ENCODE measurements around the gene GIMAP8. TPM values are rescaled to one million over a fixed set of nuclear protein-coding genes. Genes with fewer than 3 reads are reported as not detected.
A peak's percentile ranks its signal among the peaks of the same experiment; 100 is the strongest.

Gene GIMAP8
- total RNA-seq, 5 donors from 2014 or later (not counting 1 experiment from before 2014, with no cell fraction given) = 17.8 to 54.6 (median 50.1) TPM

DNA sequence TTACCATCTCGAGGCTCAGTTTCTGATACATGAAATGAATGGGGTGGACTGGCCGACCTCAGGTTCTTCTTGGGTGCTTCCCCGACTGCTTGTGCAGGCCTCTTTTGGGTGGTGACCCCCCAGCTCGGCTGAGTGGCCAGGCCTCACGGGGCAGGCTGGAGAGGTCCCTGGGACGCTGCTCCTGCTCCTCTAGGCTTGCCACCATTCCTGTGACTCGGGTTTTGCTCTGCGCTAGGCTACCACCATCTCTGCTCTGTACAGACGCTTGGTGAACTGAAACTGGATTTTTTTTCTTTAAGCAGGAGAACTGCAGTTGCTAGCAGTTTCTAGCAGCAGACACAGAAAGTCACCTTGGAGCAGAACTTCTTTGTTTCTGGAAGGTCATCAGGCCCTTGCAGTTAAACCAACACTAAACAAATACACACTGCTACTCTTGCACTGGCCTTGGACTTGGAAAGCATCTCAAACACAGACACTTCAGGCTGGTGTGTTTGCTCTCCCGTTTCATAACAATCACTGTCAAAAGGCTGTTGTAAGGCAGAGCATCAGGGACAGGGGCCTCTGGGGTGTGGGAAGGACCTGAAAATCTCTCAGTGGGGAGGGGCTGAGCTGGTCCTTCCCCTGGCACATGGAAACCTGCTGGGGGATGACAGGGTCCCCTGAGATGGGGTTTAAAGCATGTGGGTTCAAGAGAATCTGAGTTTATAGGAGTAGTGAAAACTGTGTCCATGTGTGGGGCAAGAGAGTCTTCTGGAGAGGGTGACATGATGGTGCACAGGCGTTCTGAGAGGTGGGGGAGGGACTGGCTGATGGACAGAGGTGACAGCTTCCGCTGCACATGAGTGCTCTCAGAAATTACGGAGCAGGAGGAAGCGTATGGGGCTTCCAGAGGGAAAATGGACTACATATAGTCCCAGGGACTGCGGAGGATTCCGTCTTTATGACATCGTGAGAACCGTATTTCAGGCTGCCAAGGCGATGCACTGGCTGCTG lies 35.0 kb upstream of the GIMAP8 start:
- Mint-ChIP-seq H3K27me3 (no peaks in the 10 kb centered on the region), H3K9me3 (no peaks in the 10 kb centered on the region), H3K36me3 (peaks cover 11% of the 10 kb centered on the region), H3K4me1 (peaks cover 0 to 8% (median 1%) of the 10 kb centered on the region in 3 donors), H3K27ac (no peak overlapping the region), H3K4me3 (no peak overlapping the region)
- no peak overlapping the region for H3K27ac ChIP-seq (ENCODE audit: low read length)
- ATAC-seq (replicated peaks in 1 of 4) (no peak), DNase-seq (no peak)
- no peaks in the 10 kb centered on the region for H3K27me3 ChIP-seq (replicated peaks in 1 of 2; ENCODE audit: control insufficient read depth in 2 of 2, extremely low read depth in 1 of 2, insufficient read depth in 2 of 2, low read length in 1 of 2)
- 92% methylated on average over 17 of the region's 19 CpGs for WGBS (ENCODE audit: insufficient coverage)
- H3K9me3 ChIP-seq = no peaks in the 10 kb centered on the region
- peaks cover 0 to 15% of the 10 kb centered on the region in 2 donors for H3K36me3 ChIP-seq (ENCODE audit: control insufficient read depth in 2 of 2, extremely low read depth in 1 of 2, insufficient read depth in 1 of 2, low read length in 1 of 2)
- POLR2A ChIA-PET = interaction anchor here in 1 of 2 donors (0.5 kb wide), 2 partner anchors 10 to 22 kb away, joined by 4 to 5 read pairs; no protein-coding TSS in a partner anchor
- H3K4me3 ChIP-seq (ENCODE audit: control insufficient read depth in 1 of 2, extremely low read depth in 1 of 2, low read length in 1 of 2) = no peak overlapping the region
- no peaks in the 10 kb centered on the region for H3K4me1 ChIP-seq (ENCODE audit: control insufficient read depth in 1 of 2, extremely low read depth in 1 of 2, insufficient read depth in 2 of 2, low read length in 2 of 2)
- CTCF ChIA-PET = no interaction called here

GRCh38 chr7:150417239-150417638 lies 33.2 kb upstream of the GIMAP8 start:
- no peak overlapping the region for H3K27ac Mint-ChIP-seq
- DNase-seq (no peak), ATAC-seq (replicated peaks in 1 of 4) (no peak)
- no peaks in the 10 kb centered on the region for H3K27me3 ChIP-seq (replicated peaks in 1 of 2; ENCODE audit: control insufficient read depth in 2 of 2, extremely low read depth in 1 of 2, insufficient read depth in 2 of 2, low read length in 1 of 2)
- H3K4me3 ChIP-seq (ENCODE audit: control insufficient read depth in 1 of 2, extremely low read depth in 1 of 2, low read length in 1 of 2) = no peak overlapping the region
- H3K27me3 Mint-ChIP-seq = no peaks in the 10 kb centered on the region
- no peaks in the 10 kb centered on the region for H3K9me3 ChIP-seq
- peaks cover 2 to 7% of the 10 kb centered on the region in 2 experiments for H3K4me1 ChIP-seq (ENCODE audit: control insufficient read depth in 1 of 2, extremely low read depth in 1 of 2, insufficient read depth in 2 of 2, low read length in 2 of 2)
- H3K4me1 Mint-ChIP-seq = peaks cover 7 to 10% (median 8%) of the 10 kb centered on the region in 3 donors
- H3K9me3 Mint-ChIP-seq = no peaks in the 10 kb centered on the region
- POLR2A ChIA-PET = no interaction called here
- no peak overlapping the region for H3K4me3 Mint-ChIP-seq
- no peak overlapping the region for H3K27ac ChIP-seq (ENCODE audit: low read length)
- WGBS (ENCODE audit: insufficient coverage) = 94% methylated on average over 4 of the region's 10 CpGs
- H3K36me3 ChIP-seq (ENCODE audit: control insufficient read depth in 2 of 2, extremely low read depth in 1 of 2, insufficient read depth in 1 of 2, low read length in 1 of 2) = peaks cover 0 to 4% of the 10 kb centered on the region in 2 donors
- CTCF ChIA-PET = no interaction called here
- peaks cover 6% of the 10 kb centered on the region for H3K36me3 Mint-ChIP-seq

- H3K36me3 Mint-ChIP-seq = peaks cover 6% of the 10 kb centered on the region
- ChIA-PET CTCF (interaction anchor here in 1 of 2 donors (0.8 kb wide), 1 partner anchor 590 kb away, joined by 3 read pairs; no protein-coding TSS in a partner anchor), POLR2A (no interaction called here)
- H3K4me3 Mint-ChIP-seq = no peak overlapping the region
- Histone ChIP-seq H3K4me3 (ENCODE audit: control insufficient read depth in 1 of 2, extremely low read depth in 1 of 2, low read length in 1 of 2) (no peak overlapping the region), H3K27ac (ENCODE audit: low read length) (no peak overlapping the region), H3K27me3 (replicated peaks in 1 of 2; ENCODE audit: control insufficient read depth in 2 of 2, extremely low read depth in 1 of 2, insufficient read depth in 2 of 2, low read length in 1 of 2) (no peaks in the 10 kb centered on the region), H3K9me3 (no peaks in the 10 kb centered on the region), H3K4me1 (ENCODE audit: control insufficient read depth in 1 of 2, extremely low read depth in 1 of 2, insufficient read depth in 2 of 2, low read length in 2 of 2) (peaks cover 2 to 7% of the 10 kb centered on the region in 2 experiments), H3K36me3 (ENCODE audit: control insufficient read depth in 2 of 2, extremely low read depth in 1 of 2, insufficient read depth in 1 of 2, low read length in 1 of 2) (no peaks in the 10 kb centered on the region)
- no peak overlapping the region for H3K27ac Mint-ChIP-seq
- no peak for ATAC-seq (replicated peaks in 1 of 4)
- DNase-seq = no peak
- H3K4me1 Mint-ChIP-seq = peaks cover 7 to 10% (median 8%) of the 10 kb centered on the region in 3 donors
- no peaks in the 10 kb centered on the region for H3K27me3 Mint-ChIP-seq
- H3K9me3 Mint-ChIP-seq = no peaks in the 10 kb centered on the region
- WGBS (ENCODE audit: insufficient coverage) = 100% methylated on average over 2 of the region's 6 CpGs
Observed at GRCh38 chr7:150417863-150418262, 32.6 kb upstream of the GIMAP8 start.

DNA sequence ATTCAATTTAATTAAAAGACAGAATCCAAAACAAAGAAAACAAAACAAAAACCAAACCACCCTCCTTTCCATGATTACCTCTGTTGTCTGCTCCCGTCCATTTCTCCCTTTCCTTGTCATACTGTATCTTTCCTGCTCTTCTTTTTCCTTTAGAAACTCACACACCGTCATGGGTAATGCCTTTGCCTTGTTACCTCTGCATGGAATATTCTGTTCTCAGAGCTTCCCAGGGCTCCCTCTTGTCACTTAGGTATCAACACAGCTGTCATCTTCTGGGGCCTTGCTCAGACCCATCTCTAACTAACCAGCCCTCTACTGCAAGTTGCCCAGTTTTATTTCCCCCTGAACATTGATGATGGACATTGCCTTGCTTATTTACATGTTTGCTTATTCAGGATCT lies 30.2 kb upstream of the GIMAP8 start:
- Histone ChIP-seq H3K4me3 (ENCODE audit: control insufficient read depth in 1 of 2, extremely low read depth in 1 of 2, low read length in 1 of 2) (no peak overlapping the region), H3K27me3 (replicated peaks in 1 of 2; ENCODE audit: control insufficient read depth in 2 of 2, extremely low read depth in 1 of 2, insufficient read depth in 2 of 2, low read length in 1 of 2) (no peaks in the 10 kb centered on the region), H3K36me3 (ENCODE audit: control insufficient read depth in 2 of 2, extremely low read depth in 1 of 2, insufficient read depth in 1 of 2, low read length in 1 of 2) (no peaks in the 10 kb centered on the region), H3K9me3 (no peaks in the 10 kb centered on the region), H3K27ac (ENCODE audit: low read length) (no peak overlapping the region), H3K4me1 (ENCODE audit: control insufficient read depth in 1 of 2, extremely low read depth in 1 of 2, insufficient read depth in 2 of 2, low read length in 2 of 2) (peaks cover 2 to 7% of the 10 kb centered on the region in 2 experiments)
- H3K27ac Mint-ChIP-seq = no peak overlapping the region
- peaks cover 7 to 10% (median 8%) of the 10 kb centered on the region in 3 donors for H3K4me1 Mint-ChIP-seq
- CTCF ChIA-PET = interaction anchor here in 1 of 2 donors (1.0 kb wide), 1 partner anchor 62 kb away, joined by 4 read pairs; no protein-coding TSS in a partner anchor
- ATAC-seq (replicated peaks in 1 of 4) (no peak), DNase-seq (no peak)
- H3K9me3 Mint-ChIP-seq = no peaks in the 10 kb centered on the region
- H3K4me3 Mint-ChIP-seq = no peak overlapping the region
- no peaks in the 10 kb centered on the region for H3K36me3 Mint-ChIP-seq
- POLR2A ChIA-PET = interaction anchor here in 1 of 2 donors (0.5 to 0.6 kb wide), 2 partner anchors 43 to 67 kb away, joined by 4 read pairs; no protein-coding TSS in a partner anchor
- WGBS (ENCODE audit: insufficient coverage) = 78% methylated on average over 2 of the region's 2 CpGs
- no peaks in the 10 kb centered on the region for H3K27me3 Mint-ChIP-seq

DNA sequence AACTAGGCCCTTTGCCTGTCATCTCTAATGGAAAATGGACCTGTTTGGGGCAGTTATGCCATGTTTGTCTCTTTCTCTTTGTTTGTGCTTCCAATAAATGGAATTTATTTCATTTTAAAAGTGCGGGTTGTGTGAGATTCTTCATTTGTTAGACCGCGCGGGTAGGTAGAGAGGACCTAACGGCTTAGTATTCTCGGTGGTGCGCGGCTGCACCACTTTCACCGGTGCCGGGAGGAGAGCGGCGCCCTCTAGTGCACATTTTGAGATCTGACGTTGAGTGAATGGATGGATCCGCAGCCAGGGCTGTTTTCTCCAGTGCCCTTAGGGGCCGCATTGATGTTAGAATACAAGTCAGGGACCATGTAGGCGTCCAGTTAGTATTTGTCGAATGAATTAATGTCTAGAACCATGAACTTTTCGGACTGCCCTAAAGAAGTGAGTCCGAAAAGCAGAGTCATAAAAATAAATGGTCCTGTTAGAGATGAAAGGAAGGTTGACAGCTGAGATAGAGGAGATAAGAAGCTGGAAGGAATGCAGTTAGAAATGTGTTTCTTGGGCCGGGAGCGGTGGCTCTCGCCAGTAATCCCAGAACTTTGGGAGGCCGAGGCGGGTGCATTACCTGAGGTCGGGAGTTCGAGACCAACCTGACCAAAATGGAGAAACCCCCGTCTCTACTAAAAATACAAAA lies 29.3 kb upstream of the GIMAP8 start:
- Histone ChIP-seq H3K27ac (ENCODE audit: low read length) (no peak overlapping the region), H3K9me3 (no peaks in the 10 kb centered on the region), H3K27me3 (replicated peaks in 1 of 2; ENCODE audit: control insufficient read depth in 2 of 2, extremely low read depth in 1 of 2, insufficient read depth in 2 of 2, low read length in 1 of 2) (no peaks in the 10 kb centered on the region), H3K4me3 (ENCODE audit: control insufficient read depth in 1 of 2, extremely low read depth in 1 of 2, low read length in 1 of 2) (no peak overlapping the region), H3K36me3 (ENCODE audit: control insufficient read depth in 2 of 2, extremely low read depth in 1 of 2, insufficient read depth in 1 of 2, low read length in 1 of 2) (no peaks in the 10 kb centered on the region), H3K4me1 (ENCODE audit: control insufficient read depth in 1 of 2, extremely low read depth in 1 of 2, insufficient read depth in 2 of 2, low read length in 2 of 2) (peaks cover 2 to 7% of the 10 kb centered on the region in 2 experiments)
- H3K4me1 Mint-ChIP-seq = peaks cover 7 to 10% (median 8%) of the 10 kb centered on the region in 3 donors
- POLR2A ChIA-PET = no interaction called here
- peak overlapping the region in 2 of 3 donors; percentile 6 to 54 for H3K4me3 Mint-ChIP-seq
- H3K9me3 Mint-ChIP-seq = no peaks in the 10 kb centered on the region
- peak; percentile 98 to 100 (median 100) for ATAC-seq (replicated peaks in 1 of 4)
- H3K27me3 Mint-ChIP-seq = no peaks in the 10 kb centered on the region
- CTCF ChIA-PET = interaction anchor here in 1 of 2 donors (0.5 kb wide), 1 partner anchor 16 kb away, joined by 4 read pairs; a partner anchor contains a TSS
- H3K27ac Mint-ChIP-seq = peak overlapping the region in 1 of 2 donors; percentile 1
- H3K36me3 Mint-ChIP-seq = no peaks in the 10 kb centered on the region
- WGBS (ENCODE audit: insufficient coverage) = 14% methylated on average over 22 of the region's 27 CpGs
- DNase-seq = peak; percentile 67 to 92 (median 81)

DNA sequence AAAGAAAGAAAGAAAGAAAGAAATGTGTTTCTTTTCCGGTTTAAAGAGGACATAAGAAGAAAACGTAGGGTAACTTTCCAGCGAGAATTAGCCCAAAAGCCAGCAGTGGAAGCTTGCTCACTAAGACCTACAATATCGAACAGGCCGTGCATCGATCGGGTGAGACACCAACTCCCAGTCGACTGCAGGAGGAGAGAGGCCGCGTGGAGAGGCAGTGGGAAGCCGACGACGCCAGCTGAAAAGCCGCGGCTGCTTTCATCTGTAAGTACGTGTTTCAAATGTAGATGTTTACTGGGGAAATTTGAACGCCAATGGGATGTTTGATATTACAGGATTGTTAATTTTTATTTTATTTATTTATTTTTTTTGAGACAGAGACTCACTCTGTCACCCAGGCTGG lies 28.6 kb upstream of the GIMAP8 start:
- Histone ChIP-seq H3K36me3 (ENCODE audit: control insufficient read depth in 2 of 2, extremely low read depth in 1 of 2, insufficient read depth in 1 of 2, low read length in 1 of 2) (no peaks in the 10 kb centered on the region), H3K27me3 (replicated peaks in 1 of 2; ENCODE audit: control insufficient read depth in 2 of 2, extremely low read depth in 1 of 2, insufficient read depth in 2 of 2, low read length in 1 of 2) (no peaks in the 10 kb centered on the region), H3K4me3 (ENCODE audit: control insufficient read depth in 1 of 2, extremely low read depth in 1 of 2, low read length in 1 of 2) (no peak overlapping the region), H3K27ac (ENCODE audit: low read length) (no peak overlapping the region), H3K9me3 (no peaks in the 10 kb centered on the region), H3K4me1 (ENCODE audit: control insufficient read depth in 1 of 2, extremely low read depth in 1 of 2, insufficient read depth in 2 of 2, low read length in 2 of 2) (peaks cover 2 to 7% of the 10 kb centered on the region in 2 experiments)
- Mint-ChIP-seq H3K4me3 (no peak overlapping the region), H3K27ac (no peak overlapping the region), H3K27me3 (no peaks in the 10 kb centered on the region), H3K4me1 (peaks cover 7 to 10% (median 8%) of the 10 kb centered on the region in 3 donors), H3K36me3 (no peaks in the 10 kb centered on the region), H3K9me3 (no peaks in the 10 kb centered on the region)
- POLR2A ChIA-PET = no interaction called here
- CTCF ChIA-PET = no interaction called here
- DNase-seq = no peak
- 76% methylated on average over 10 of the region's 17 CpGs for WGBS (ENCODE audit: insufficient coverage)
- ATAC-seq (replicated peaks in 1 of 4) = no peak
